ENCODE data around the gene F11R. TPM values are rescaled to one million over a fixed set of nuclear protein-coding genes. Genes with fewer than 3 reads are reported as not detected.

Gene F11R
- total and polyA plus RNA-seq, 2 of the 4 experiments (the other 2 are of a cell fraction) = 0.79 to 2.2 TPM

- in situ Hi-C loops (cut with MboI; ENCODE audit: low sequenced_read_pairs) = no loop called here
- Histone ChIP-seq H3K18ac (ENCODE audit: low read depth, low read length) (no peak overlapping the region), H3K4me1 (ENCODE audit: control insufficient read depth, insufficient read depth, low read length) (peaks cover 6% of the 10 kb centered on the region), H3K4ac (ENCODE audit: low read depth, low read length) (no peak overlapping the region), H3K9me1 (ENCODE audit: insufficient read depth, low read length) (peaks cover 6% of the 10 kb centered on the region), H3K9me3 (ENCODE audit: control insufficient read depth, insufficient read depth, low read length) (no peaks in the 10 kb centered on the region), H3K23ac (ENCODE audit: low read depth, low read length) (no peak overlapping the region), H3K27me3 (ENCODE audit: control insufficient read depth, insufficient read depth, low read length) (peaks cover 28% of the 10 kb centered on the region), H3K56ac (ENCODE audit: extremely low read depth, insufficient read depth, low read length) (no peak overlapping the region), H2BK120ac (ENCODE audit: low read depth, low read length) (no peak overlapping the region), H4K20me1 (ENCODE audit: insufficient read depth, low read length) (no peaks in the 10 kb centered on the region), H2AK9ac (replicated peaks; ENCODE audit: low read depth, low read length, poor library complexity) (no peak overlapping the region), H3K27ac (ENCODE audit: insufficient read depth, low read length) (no peak overlapping the region), H2BK20ac (ENCODE audit: low read depth, low read length) (no peak overlapping the region), H3K9ac (ENCODE audit: low read depth, low read length) (no peak overlapping the region), H2AFZ (replicated peaks; ENCODE audit: low read length, poor library complexity) (no peak overlapping the region), H2AK5ac (ENCODE audit: low read depth, low read length) (no peak overlapping the region), H3K4me2 (ENCODE audit: low read depth, low read length) (no peak overlapping the region), H3K79me1 (ENCODE audit: low read depth in 1 of 2, low read length in 2 of 2) (no peaks in the 10 kb centered on the region), H2BK15ac (ENCODE audit: low read depth, low read length) (no peak overlapping the region), H3K36me3 (ENCODE audit: control insufficient read depth, insufficient read depth, low read length) (no peaks in the 10 kb centered on the region), H2BK5ac (ENCODE audit: low read depth, low read length, poor library complexity, severe bottlenecking) (no peak overlapping the region), H4K91ac (ENCODE audit: insufficient read depth, low read depth, low read length) (no peak overlapping the region), H3K14ac (replicated peaks; ENCODE audit: low read depth, low read length) (no peak overlapping the region), H3K4me3 (ENCODE audit: insufficient read depth, low read depth, low read length) (no peak overlapping the region), H4K8ac (ENCODE audit: low read depth in 2 of 2, low read length in 2 of 2) (no peak overlapping the region), H4K5ac (ENCODE audit: low read depth, low read length) (no peak overlapping the region)
- intact Hi-C loops (cut with micrococcal nuclease) = no loop called here
- dilution Hi-C loops (cut with HindIII; ENCODE audit: low sequenced_read_pairs, unreplicated experiment) = no loop called here
- WGBS, 2 experiments (ENCODE audit: extremely low coverage in 2 of 2, insufficient read length in 1 of 2) = no CpG with 5 or more reads among the region's 1 CpG
- ChIA-PET POLR2A (ENCODE audit: unreplicated experiment) (no interaction called here), CTCF (no interaction called here)
- no peak for TF ChIP-seq ELK1 (IDR thresholded peaks at IDR 0.05; ENCODE audit: borderline replicate concordance, low read depth, low read length)
- no peak for TF ChIP-seq MAFK (IDR thresholded peaks at IDR 0.05; ENCODE audit: low read depth, low read length)
- TF ChIP-seq CTCF (conservative IDR thresholded peaks at IDR 0.05; ENCODE audit: low read depth, low read length) = no peak
- no peak for TF ChIP-seq RCOR1 (IDR thresholded peaks at IDR 0.05; ENCODE audit: insufficient replicate concordance, low read length)
- DNase-seq (no peak), ATAC-seq (ENCODE audit: low read depth) (no peak)
- no TSS peak for BruUV-seq (replicated peaks)
These were observed 2.4 kb downstream of the F11R start for GRCh38 chr1:161018631-161018930.

Measured in IMR-90 (cell line).